Cardiac fibroblast (primary cell): ENCODE measurements around the gene FGGY.

Source experiments
- DNase-seq, 2 donors: peaks; one replicate each; pipeline versions ENCODE4 v3.0.0 to v3.0.0-alpha.2; 2010; ENCODE audit warnings: low read depth in 2 of 2
- H3K4me3 ChIP-seq, 2 donors: replicated peaks in 1 of 2; 1 replicate in 1 of 2; 2 replicates in 1 of 2; pipeline ENCODE4 v1.5.1; 2011; ENCODE audit warnings: low read depth in 2 of 2, low read length in 2 of 2, mild to moderate bottlenecking in 2 of 2, moderate library complexity in 1 of 2
- TF ChIP-seq, protein P1 (sequence below): IDR thresholded peaks from one replicate; pipeline ENCODE4 v1.5.1; 2011; ENCODE audit warnings: low read depth, mild to moderate bottlenecking, low read length, inconsistent platforms

FGGY gene

DNA sequence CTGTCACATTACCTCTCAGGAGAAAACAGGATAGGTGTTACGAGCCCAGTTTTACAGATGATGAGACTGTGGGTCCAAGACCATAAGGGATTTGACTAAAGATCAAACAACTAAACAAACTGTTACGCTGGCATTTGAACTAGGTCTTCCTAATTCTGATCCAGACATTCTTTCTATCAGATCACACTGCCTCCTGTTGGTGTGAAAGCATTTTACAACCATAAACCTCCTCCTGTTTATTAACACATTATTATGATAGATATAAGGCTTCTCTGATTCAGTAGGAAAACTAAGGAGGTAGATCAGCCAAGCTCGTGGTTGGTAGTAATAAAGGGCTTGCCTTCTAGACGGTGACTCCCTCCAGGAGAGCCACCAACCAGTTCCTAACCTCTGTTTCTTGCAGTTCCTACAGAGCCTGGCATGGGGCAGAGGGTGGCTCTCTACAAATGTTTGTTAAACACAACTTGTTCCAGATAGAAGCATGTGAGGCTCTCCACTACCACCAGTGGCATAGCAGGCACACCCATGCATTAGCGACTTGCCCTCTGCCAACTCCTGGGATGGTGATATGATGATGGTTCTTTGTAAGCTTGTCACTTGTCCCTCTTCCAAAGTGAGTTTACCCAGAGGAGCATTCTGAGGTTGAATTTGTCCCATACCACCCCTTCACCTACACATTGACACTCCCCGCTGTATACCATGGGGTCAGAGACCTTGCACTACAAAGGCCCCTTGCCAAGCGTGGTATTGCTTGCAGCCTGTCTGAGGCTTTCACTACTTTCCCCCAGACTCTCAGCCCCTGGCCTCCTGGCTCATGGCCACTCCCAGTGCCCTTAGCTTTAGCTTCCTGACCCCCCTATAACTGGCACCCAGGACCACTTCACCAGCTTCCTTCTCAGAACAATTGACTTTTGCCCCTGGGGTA lies 421.4 kb downstream of the FGGY start:
- TF ChIP-seq, protein P1, sequence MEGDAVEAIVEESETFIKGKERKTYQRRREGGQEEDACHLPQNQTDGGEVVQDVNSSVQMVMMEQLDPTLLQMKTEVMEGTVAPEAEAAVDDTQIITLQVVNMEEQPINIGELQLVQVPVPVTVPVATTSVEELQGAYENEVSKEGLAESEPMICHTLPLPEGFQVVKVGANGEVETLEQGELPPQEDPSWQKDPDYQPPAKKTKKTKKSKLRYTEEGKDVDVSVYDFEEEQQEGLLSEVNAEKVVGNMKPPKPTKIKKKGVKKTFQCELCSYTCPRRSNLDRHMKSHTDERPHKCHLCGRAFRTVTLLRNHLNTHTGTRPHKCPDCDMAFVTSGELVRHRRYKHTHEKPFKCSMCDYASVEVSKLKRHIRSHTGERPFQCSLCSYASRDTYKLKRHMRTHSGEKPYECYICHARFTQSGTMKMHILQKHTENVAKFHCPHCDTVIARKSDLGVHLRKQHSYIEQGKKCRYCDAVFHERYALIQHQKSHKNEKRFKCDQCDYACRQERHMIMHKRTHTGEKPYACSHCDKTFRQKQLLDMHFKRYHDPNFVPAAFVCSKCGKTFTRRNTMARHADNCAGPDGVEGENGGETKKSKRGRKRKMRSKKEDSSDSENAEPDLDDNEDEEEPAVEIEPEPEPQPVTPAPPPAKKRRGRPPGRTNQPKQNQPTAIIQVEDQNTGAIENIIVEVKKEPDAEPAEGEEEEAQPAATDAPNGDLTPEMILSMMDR: peak; percentile 32
- DNase-seq: peak in 1 of 2 donors; percentile 34
- no peak overlapping the region for H3K4me3 ChIP-seq

DNA sequence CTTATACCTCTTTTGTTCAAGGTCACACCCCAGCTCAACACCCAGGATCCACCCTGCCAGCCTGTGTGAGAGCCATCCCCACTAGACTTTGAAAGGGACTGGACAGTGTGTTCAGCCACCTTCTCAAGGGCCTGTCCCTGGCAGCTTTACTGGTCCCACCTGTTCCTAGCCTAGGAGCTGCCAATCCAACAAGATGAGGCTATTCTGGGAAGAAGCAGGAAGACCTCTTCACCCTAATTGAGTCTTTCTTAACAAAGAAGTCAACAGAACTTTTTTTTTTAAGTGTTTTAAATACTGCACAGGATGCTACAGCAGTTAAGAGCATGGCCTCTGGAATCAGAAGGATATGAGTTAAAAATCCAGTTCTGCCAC lies 422.1 kb downstream of the FGGY start:
- no peak for DNase-seq
- no peak overlapping the region for H3K4me3 ChIP-seq
- TF ChIP-seq, protein P1: no peak

DNA sequence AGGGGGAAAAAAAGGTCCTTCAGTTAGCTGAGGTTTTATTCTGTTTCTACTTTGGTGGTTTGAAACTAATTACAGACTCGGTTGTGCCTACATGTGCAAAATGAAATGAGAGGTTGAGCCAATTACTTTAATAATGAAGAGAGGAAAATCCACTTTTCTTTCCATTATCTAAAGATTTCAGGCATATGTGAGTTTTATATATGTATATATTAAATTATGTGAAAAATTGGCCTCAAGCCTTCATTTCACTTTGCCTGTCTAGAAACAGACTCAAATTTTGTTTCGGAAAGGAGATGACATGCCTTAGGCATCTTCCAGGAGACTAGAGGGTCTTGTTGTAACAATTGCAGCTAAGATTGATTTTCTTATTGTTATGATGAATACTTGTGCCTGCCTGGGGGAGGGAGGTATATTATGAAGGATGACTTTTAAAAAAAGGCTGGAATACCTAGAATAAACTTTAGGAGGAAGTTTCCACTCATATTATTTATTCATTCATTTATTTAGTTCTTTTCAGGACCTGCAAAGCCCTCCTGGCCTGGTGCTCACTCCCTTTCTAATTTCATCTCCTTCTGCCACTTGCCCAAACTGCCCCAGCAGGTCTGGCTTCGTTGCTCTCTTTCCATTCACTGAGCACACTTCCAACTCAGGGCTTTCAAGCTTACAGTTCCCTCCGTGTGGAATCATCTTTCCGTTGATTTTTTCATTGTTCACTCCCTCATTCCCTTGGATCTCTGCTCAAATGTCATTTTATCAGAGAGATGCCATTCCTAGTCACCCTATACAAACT lies 423.6 kb downstream of the FGGY start:
- TF ChIP-seq, protein P1: no peak
- H3K4me3 ChIP-seq: no peak overlapping the region
- DNase-seq: no peak

DNA sequence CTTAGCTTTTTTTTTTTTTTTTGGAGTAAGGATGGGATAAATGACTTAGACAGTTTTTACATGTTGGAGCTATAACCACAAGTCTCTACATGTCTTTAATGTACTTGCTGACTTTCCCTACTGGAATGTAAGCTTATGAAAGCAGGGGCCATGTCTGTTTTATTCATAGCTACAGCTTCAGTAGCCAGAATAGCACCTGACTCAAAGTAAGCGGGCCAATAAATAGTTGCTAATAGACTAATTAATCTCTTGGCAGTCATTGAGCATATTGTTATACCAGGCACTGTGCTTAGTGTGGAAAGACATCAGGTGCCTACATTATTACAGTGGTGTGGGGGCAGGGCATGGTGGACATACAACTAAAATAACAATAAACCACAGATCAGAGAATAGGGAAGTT lies 433.4 kb downstream of the FGGY start:
- DNase-seq: peak; percentile 60 to 80
- TF ChIP-seq, protein P1: no peak
- no peak overlapping the region for H3K4me3 ChIP-seq

DNA sequence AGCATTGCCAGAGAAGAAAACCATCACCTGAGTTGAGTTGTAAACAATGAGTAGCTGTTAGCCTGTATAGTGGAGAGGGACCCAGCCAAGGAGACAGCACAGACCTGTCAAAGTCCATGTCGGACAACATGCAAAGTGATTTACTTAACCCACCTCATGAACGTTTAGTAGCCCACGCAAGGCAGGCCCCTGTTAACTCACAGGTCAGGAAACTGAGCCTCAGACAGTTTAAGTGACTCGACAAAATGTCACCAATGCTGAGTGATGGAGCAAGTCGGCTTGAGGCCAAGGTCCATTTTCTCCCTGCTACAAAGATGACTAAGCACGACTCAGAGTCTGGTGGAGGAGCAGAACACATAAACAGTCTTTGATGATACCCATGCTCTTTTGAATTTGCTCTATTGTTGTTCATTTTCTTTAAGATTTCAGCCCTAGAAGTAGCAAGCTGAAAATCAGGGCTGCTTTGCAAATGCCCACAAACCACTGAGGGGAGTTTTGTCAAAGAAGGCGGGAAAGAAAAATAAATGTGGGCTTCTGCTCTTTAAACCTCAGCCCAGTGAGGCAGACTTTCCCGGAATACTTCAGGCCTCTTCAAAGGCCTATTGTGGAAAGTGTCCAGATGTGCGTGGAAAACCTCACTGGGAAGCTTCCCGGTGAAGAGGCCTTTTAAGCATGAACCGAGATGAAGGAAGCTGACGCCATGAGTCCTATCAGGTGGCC lies 434.0 kb downstream of the FGGY start:
- TF ChIP-seq, protein P1: no peak
- DNase-seq: peak; percentile 87 to 97
- no peak overlapping the region for H3K4me3 ChIP-seq

DNA sequence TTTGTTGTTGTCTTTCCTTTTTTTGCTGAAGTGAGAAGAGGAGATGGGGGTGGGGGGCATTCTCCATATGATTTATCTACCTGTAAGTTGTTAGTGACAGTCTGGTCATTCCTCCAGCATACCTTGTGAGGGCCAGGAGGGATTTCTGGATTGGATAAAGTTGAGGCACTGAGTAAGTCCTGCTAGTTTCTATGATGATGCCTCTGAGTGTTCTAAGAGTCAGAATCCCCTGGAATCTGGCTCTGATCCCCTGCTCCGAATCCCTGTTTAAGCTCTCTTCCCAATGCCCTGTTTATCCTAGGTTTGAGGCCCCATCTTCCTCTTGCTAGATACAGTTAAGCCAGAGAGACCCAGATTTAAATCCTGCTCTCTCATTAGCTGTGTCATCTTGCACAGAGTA lies 434.7 kb downstream of the FGGY start:
- H3K4me3 ChIP-seq: no peak overlapping the region
- DNase-seq: peak in 1 of 2 donors; percentile 15
- TF ChIP-seq, protein P1: no peak
